Measurements from ENCODE around the gene SLC2A4RG.

DNA sequence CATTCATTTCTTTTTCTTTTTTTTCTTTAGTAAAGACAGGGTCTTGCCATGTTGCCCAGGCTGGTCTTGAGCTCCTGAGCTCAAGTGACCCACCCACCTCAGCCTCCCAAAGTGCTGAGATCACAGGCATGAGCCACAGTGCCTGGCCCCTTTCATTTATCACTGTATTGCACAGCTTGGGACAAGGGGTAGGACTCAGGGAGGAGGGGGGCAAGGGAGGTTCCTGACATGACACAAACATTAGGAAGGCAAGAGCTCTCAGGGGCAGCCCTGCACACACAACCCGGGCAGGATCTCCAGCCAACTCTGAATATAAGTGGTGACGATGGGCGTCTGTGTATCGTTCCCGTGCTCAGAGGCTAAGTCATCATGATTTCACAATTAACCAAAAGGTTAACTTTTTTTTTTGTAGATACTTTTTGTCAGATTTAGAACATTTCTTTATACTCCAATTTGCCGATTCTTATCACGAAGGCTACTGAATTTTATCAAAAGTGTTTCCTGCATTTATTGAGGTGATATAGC is 19.9 kb downstream of the SLC2A4RG start:
- TF ChIP-seq, protein P1, sequence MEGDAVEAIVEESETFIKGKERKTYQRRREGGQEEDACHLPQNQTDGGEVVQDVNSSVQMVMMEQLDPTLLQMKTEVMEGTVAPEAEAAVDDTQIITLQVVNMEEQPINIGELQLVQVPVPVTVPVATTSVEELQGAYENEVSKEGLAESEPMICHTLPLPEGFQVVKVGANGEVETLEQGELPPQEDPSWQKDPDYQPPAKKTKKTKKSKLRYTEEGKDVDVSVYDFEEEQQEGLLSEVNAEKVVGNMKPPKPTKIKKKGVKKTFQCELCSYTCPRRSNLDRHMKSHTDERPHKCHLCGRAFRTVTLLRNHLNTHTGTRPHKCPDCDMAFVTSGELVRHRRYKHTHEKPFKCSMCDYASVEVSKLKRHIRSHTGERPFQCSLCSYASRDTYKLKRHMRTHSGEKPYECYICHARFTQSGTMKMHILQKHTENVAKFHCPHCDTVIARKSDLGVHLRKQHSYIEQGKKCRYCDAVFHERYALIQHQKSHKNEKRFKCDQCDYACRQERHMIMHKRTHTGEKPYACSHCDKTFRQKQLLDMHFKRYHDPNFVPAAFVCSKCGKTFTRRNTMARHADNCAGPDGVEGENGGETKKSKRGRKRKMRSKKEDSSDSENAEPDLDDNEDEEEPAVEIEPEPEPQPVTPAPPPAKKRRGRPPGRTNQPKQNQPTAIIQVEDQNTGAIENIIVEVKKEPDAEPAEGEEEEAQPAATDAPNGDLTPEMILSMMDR (IDR thresholded peaks at IDR 0.05; ENCODE audit: extremely low read depth in 1 of 2, insufficient read depth in 1 of 2, low read depth in 1 of 2, low read length in 2 of 2) = no peak
- TF ChIP-seq EZH2 (IDR thresholded peaks at IDR 0.05; ENCODE audit: borderline replicate concordance, low read depth, low read length, severe bottlenecking) (no peak), POLR2AphosphoS5 (IDR thresholded peaks at IDR 0.05; ENCODE audit: insufficient read depth, low read depth, low read length) (no peak), MYC (IDR thresholded peaks at IDR 0.05; ENCODE audit: low read depth, low read length) (no peak), POLR2A (IDR thresholded peaks at IDR 0.05; ENCODE audit: low read depth, low read length) (no peak), JUN (IDR thresholded peaks at IDR 0.05; ENCODE audit: borderline replicate concordance, insufficient read depth, insufficient read length, low read depth) (no peak)
- TF ChIP-seq, protein P2, sequence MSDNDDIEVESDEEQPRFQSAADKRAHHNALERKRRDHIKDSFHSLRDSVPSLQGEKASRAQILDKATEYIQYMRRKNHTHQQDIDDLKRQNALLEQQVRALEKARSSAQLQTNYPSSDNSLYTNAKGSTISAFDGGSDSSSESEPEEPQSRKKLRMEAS (IDR thresholded peaks at IDR 0.05; ENCODE audit: insufficient read depth, insufficient read length) = no peak
